GM21423 (cell line): Measurements from ENCODE around the gene TFPI2.

ENCODE experiments used
- ATAC-seq: cut with Tn5 transposase; IDR thresholded peaks from one replicate; pipeline ENCODE4 v1.9.1; 2021; ENCODE audit warnings: mild to moderate bottlenecking, moderate library complexity; ENCODE audit not compliant: unreplicated experiment

Gene TFPI2

GRCh38 chr7:93860261-93860660, 30.3 kb downstream of the TFPI2 start:
- ATAC-seq = no peak

GRCh38 chr7:93858857-93859256, 31.7 kb downstream of the TFPI2 start:
- no peak for ATAC-seq

- ATAC-seq = no peak
These were observed 34.2 kb downstream of the TFPI2 start for GRCh38 chr7:93856323-93856722.

GRCh38 chr7:93855797-93856196, 34.8 kb downstream of the TFPI2 start:
- ATAC-seq = no peak

- ATAC-seq = no peak
These were observed 36.1 kb downstream of the TFPI2 start for GRCh38 chr7:93854480-93854879.

- ATAC-seq = no peak
These were observed 39.0 kb downstream of the TFPI2 start for GRCh38 chr7:93851536-93851935.

- ATAC-seq = no peak
These were observed 47.3 kb downstream of the TFPI2 start for GRCh38 chr7:93843260-93843659.

GRCh38 chr7:93838966-93839365, 51.6 kb downstream of the TFPI2 start:
- no peak for ATAC-seq

GRCh38 chr7:93837245-93837644, 53.3 kb downstream of the TFPI2 start:
- no peak for ATAC-seq

- no peak for ATAC-seq
These were observed 54.4 kb downstream of the TFPI2 start for GRCh38 chr7:93836116-93836515.

- ATAC-seq = no peak
These were observed 54.9 kb downstream of the TFPI2 start for GRCh38 chr7:93835702-93836101.
